ENCODE data around the gene GPR62. TPM values are rescaled to one million over a fixed set of nuclear protein-coding genes. Genes with fewer than 3 reads are reported as not detected.

GPR62 gene
- total RNA-seq, 2 experiments from 2014 or later = not detected

- POLR2A ChIA-PET = no interaction called here
- CTCF ChIA-PET = interaction anchor here (1.4 to 4.4 kb wide), 2 partner anchors 24 to 188 kb away, joined by 3 to 15 read pairs; partner anchors contain the start of genes PARP3, POC1A and RRP9
Measured at GRCh38 chr3:51966486-51966885, 11.3 kb downstream of the GPR62 start.

DNA sequence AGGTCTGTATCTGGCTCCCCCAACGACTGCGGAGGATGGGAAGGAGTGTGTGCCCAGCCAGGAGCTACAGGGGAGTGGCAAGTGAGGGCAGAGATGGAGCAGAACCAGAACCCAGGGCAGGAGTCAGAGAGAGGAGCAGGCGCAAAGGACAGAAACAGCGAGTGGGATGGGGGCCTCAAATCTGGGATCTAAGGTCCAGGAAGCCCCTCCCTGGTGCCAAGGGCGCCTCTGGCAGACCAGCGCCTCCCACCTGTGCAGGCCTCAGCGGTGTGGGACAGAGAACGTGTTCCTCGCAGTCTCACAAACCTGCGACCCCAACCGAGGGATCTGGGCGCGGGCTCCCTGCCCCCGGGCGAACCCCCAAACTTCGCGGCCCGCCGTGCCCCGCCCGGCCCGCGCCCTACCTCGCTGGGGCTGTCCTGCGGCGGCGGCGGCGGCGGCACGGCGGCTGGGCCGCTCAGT, 11.8 kb downstream of the GPR62 start:
- ChIA-PET POLR2A (no interaction called here), CTCF (interaction anchor here (1.4 to 4.4 kb wide), 2 partner anchors 25 to 188 kb away, joined by 3 to 15 read pairs; partner anchors contain the start of genes PARP3, POC1A and RRP9)

GRCh38 chr3:51967384-51968169, 12.4 kb downstream of the GPR62 start, which contains the start of gene PCBP4:
TSS of gene PCBP4 (minus strand) at chr3:51967454. CDS start at chr3:51961240, 6,214 bp downstream.
- POLR2A ChIA-PET = interaction anchor here (0.9 to 1.4 kb wide), 2 partner anchors 14 to 26 kb away, joined by 3 to 4 read pairs; partner anchors contain the start of genes PARP3 and RRP9
- CTCF ChIA-PET = interaction anchor here (0.6 to 4.4 kb wide), 3 partner anchors 26 to 1459 kb away, joined by 3 to 15 read pairs (median 5); partner anchors contain the start of genes PARP3, POC1A and RRP9

- POLR2A ChIA-PET = interaction anchor here (0.9 to 1.4 kb wide), 2 partner anchors 14 to 27 kb away, joined by 3 to 4 read pairs; partner anchors contain the start of genes PARP3 and RRP9
- CTCF ChIA-PET = interaction anchor here (0.6 to 4.4 kb wide), 3 partner anchors 14 to 1459 kb away, joined by 3 to 15 read pairs (median 5); partner anchors contain the start of genes PARP3 and RRP9
Measured at GRCh38 chr3:51968170-51968775, 13.1 kb downstream of the GPR62 start.

DNA sequence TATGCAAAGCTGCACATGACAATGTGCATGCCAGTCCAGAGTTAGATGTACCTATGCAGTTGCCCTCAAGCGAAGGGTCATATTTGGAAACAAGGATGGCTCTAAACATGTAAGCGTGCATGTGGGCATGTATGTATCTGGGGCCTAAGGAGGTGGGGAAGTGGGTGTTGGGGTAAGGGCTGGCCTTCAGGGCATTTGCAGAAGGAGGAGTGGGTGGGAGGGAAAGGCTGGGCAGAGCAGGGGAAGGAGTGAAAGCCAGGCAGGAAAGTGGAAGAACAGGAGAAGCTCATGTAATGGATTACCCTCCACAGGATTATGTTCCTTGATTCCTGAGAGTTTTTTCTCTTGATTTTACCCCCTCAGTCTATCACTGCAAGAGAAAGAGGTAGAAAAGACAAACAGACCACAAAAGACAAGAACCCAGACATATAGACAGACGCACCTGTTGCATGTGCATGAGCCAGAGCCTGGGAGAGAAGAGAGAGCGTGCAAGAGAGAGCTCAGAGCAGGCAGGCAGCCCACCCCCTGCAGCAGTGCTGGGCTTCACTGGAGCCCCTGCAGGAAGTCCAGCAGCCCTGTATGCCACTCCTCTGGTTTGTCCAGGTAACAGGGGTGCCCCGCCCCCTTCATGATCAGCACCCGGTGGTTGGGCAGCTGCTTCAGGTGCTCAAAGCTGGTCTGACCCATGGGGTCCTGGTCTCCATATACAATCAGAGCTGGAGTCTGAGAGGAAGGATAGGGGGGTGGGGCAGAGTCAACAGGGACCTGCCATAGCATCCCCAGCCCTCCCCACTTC, 13.9 kb downstream of the GPR62 start:
- ChIA-PET POLR2A (no interaction called here), CTCF (interaction anchor here (0.7 to 1.4 kb wide), 3 partner anchors 11 to 27 kb away, joined by 3 to 5 read pairs (median 3); partner anchors contain the start of gene RRP9)

- POLR2A ChIA-PET = no interaction called here
- CTCF ChIA-PET = interaction anchor here (0.7 to 1.4 kb wide), 2 partner anchors 12 to 28 kb away, joined by 3 to 5 read pairs; partner anchors contain the start of gene RRP9
Measured at GRCh38 chr3:51969841-51970240, 14.7 kb downstream of the GPR62 start.

- POLR2A ChIA-PET = no interaction called here
- CTCF ChIA-PET = no interaction called here
Measured at GRCh38 chr3:51970606-51971300, 15.6 kb downstream of the GPR62 start.

DNA sequence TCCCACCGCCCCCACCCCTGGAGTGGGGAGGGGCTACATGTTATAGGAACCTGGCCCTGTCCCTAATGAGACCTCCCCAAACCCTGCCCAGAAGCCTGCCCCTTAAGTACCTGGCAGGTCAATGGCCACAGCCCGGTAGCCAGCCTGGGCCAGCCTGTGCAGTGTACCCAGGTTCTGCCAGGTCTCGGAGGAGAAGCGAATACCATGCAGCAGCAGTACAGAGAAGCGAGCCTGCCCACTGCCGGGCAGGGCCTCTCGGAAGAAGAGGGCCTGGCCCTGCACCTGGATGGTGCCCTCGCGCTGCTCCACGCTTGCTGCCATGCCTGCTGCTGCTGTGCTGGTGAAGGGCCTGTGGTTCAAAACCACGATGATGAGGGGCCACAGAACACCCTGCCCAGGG, 16.2 kb downstream of the GPR62 start:
- CTCF ChIA-PET = interaction anchor here (4.5 kb wide), 1 partner anchor 29 kb away, joined by 42 read pairs; the partner anchor contains the start of genes PARP3 and RRP9
- POLR2A ChIA-PET = no interaction called here

GRCh38 chr3:51974277-51974962, 19.2 kb downstream of the GPR62 start:
- CTCF ChIA-PET = interaction anchor here (0.8 to 4.5 kb wide), 11 partner anchors 9 to 255 kb away, joined by 3 to 42 read pairs (median 8); partner anchors contain the start of genes ACY1, GPR62, PARP3 and RPL29
- POLR2A ChIA-PET = interaction anchor here (0.9 to 1.7 kb wide), 6 partner anchors 8 to 32 kb away, joined by 3 to 10 read pairs (median 6); partner anchors contain the start of genes ACY1, PARP3 and RPL29

DNA sequence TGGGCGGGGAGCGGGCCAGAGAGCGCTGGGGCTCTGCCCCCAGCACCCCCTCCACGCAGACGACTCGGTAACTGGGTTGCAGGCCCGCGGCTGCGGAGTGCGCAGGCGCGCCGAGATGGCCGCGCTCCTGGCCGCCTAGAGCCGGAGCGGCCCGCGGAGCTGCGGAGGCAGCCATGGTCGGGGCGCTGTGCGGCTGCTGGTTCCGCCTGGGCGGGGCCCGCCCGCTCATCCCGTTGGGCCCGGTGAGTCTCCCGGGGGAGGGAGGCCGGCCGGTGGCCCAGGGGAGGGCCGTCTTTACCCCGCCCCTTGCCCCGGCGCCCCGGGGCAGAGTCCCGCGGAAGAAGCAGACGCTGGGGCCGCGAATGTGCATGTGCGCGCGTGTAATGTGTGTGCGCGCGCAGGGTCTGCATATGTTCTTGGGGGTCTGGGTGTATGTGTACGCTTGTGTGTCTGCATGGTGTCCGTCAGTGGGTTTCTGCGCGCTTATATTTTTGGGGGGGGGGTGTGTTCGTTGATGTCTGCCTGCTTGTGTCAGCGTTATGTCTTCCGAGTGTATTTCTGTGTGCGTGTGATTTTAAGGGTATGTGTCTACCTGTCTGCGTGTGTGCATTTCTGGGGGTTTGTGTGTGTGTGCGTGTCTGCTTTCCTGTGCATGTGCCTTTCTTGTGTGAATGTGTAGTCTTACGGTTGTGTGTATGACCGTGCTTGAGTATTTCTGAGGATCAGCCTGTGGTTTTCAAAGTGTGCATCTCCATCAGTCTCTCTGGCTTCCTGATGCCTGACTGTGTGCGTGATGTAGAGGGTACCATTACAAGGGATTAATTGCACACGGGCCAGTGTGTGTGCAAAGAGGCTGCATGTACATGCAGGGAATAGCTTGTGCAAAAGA, 20.0 kb downstream of the GPR62 start, which contains the start of gene ABHD14A:
Gene ABHD14A (plus strand): TSS at position 102 of the 889 bp plus-strand sequence. CDS start 72 bp downstream, at position 174.
- POLR2A ChIA-PET = interaction anchor here (1.0 kb wide), 1 partner anchor 8 kb away, joined by 6 read pairs; the partner anchor contains the start of gene ACY1
- CTCF ChIA-PET = interaction anchor here (0.7 to 4.5 kb wide), 6 partner anchors 8 to 81 kb away, joined by 3 to 42 read pairs (median 20); partner anchors contain the start of genes ACY1, DUSP7, GPR62 and PARP3

DNA sequence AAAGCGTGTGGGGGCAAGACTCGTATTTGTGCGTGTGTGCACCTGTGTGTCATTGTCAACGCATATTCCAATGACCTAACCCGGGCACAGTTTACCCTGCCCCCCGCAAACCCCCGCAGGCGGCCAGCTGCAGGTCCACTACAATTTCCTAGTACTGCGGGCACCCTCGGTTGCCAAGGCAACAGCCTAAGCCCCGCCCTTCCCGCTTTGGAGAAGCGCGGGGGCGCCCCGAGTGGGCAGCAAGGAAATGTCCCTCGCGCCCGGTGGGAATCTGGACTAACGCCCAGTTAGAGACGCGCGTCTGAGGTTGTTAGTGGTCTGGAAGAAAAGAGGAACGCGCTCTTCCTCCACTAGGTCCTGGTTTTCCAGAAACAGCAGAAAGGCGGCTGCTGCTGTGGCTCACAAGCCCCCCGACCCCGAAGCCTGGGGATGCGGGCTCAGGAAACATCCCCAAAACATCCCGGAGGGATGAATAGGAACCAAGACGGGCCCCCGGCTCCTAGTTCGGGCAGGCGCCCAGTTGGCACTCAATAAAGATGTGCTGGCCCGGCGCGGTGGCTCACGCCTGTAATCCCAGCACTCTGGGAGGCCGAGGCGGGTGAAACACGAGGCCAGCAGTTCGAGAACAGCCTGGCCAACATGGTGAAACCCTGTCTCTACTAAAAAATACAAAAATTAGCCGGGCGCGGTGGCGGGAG, 20.8 kb downstream of the GPR62 start:
- ChIA-PET CTCF (interaction anchor here (0.7 to 4.5 kb wide), 3 partner anchors 33 to 80 kb away, joined by 3 to 42 read pairs (median 6); partner anchors contain the start of genes DUSP7, PARP3 and RRP9), POLR2A (interaction anchor here (0.6 kb wide), 1 partner anchor 81 kb away, joined by 5 read pairs; no protein-coding TSS in a partner anchor)

- ChIA-PET POLR2A (no interaction called here), CTCF (interaction anchor here (1.6 kb wide), 1 partner anchor 35 kb away, joined by 6 read pairs; no protein-coding TSS in a partner anchor)
Measured at GRCh38 chr3:51977446-51978142, 22.4 kb downstream of the GPR62 start.

DNA sequence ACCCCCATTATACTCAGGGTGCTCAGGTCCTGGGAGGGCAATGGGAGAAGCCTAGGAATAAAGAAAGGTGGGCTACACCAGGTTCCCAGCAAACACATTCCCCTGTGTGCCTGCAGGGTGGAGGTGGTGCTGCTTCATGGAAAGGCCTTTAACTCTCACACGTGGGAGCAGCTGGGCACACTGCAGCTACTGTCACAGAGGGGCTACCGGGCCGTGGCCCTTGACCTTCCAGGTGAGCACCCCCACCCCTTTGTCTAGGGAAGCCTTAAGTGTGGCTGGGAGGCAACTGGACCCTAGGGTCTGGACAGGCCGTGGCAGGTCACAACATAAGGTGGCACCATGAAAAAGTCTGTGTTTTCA, 22.9 kb downstream of the GPR62 start:
- ChIA-PET POLR2A (no interaction called here), CTCF (no interaction called here)

- CTCF ChIA-PET = interaction anchor here (1.1 to 1.9 kb wide), 3 partner anchors 13 to 74 kb away, joined by 3 to 4 read pairs (median 4); partner anchors contain the start of gene PARP3
- POLR2A ChIA-PET = no interaction called here
Measured at GRCh38 chr3:51980253-51980652, 25.1 kb downstream of the GPR62 start.

- POLR2A ChIA-PET = interaction anchor here (0.5 to 4.4 kb wide), 11 partner anchors 7 to 471 kb away, joined by 3 to 84 read pairs (median 5); partner anchors contain the start of genes ABHD14A, ABHD14B, PARP3 and PCBP4
- CTCF ChIA-PET = interaction anchor here (0.5 to 4.1 kb wide), 10 partner anchors 8 to 389 kb away, joined by 3 to 31 read pairs (median 4); partner anchors contain the start of genes ABHD14A, ABHD14B, PARP3 and RPL29
Measured at GRCh38 chr3:51982352-51982837, 27.2 kb downstream of the GPR62 start.

Measured in activated CD8-positive, alpha-beta memory T cell treated with anti-CD3 and anti-CD28 coated beads for 36 hours (primary cell).